OCI-LY3 (cell line): ENCODE results near the gene NSL1.
A peak's percentile ranks its signal among the peaks of the same experiment; 100 is the strongest.
"Not testable (repeated sequence)": the region's sequence is repeated elsewhere in the genome, so short reads cannot be mapped to it uniquely, and the experiment has no call there.

ENCODE experiments used
- H2AFZ ChIP-seq: fragments of 200-600, 300-600 bp; shearing (Covaris generic); 2 replicates; pipeline ENCODE4 v1.6.0; 2014; ENCODE audit warnings: antibody characterized with exemption, low read depth, low read length
- H3K27ac ChIP-seq: fragments of 200-600, 300-600 bp; sonication (generic); 2 replicates; pipeline ENCODE4 v1.5.1; 2014; ENCODE audit warnings: mild to moderate bottlenecking, low read length, moderate library complexity, mixed read lengths
- H3K27me3 ChIP-seq: fragments of 200-600, 300-600 bp; sonication (generic); 2 replicates; pipeline ENCODE4 v1.6.1; 2014; ENCODE audit warnings: low read depth, low read length, mixed read lengths
- H3K36me3 ChIP-seq: fragments of 200-600, 300-600 bp; sonication (generic); replicated peaks from 2 replicates; pipeline ENCODE3; 2014; ENCODE audit warnings: low read depth, low read length, mixed read lengths
- H3K4me1 ChIP-seq: fragments of 300-600, 200-600 bp; sonication (generic); 2 replicates; pipeline ENCODE4 v1.6.1; 2014; ENCODE audit warnings: low read length, mixed read lengths
- H3K4me2 ChIP-seq: fragments of 200-600, 300-600 bp; sonication (generic); 2 replicates; pipeline ENCODE4 v1.6.1; 2014; ENCODE audit warnings: low read length, mixed read lengths
- H3K4me3 ChIP-seq: fragments of 300-600, 200-600 bp; sonication (generic); 2 replicates; pipeline ENCODE4 v1.5.1; 2014; ENCODE audit warnings: antibody characterized with exemption, mild to moderate bottlenecking, low read length, moderate library complexity
- H3K79me2 ChIP-seq: fragments of 300-600, 200-600 bp; shearing (Covaris generic); 2 replicates; pipeline ENCODE4 v1.6.1; 2014; ENCODE audit warnings: mild to moderate bottlenecking, low read length, mixed read lengths
- H3K9ac ChIP-seq: fragments of 300-600, 200-600 bp; shearing (Covaris generic); 2 replicates; pipeline ENCODE4 v1.6.0; 2014; ENCODE audit warnings: mild to moderate bottlenecking, low read length, moderate library complexity
- H3K9me3 ChIP-seq: fragments of 200-600, 300-600 bp; shearing (Covaris generic); 2 replicates; pipeline ENCODE4 v1.6.1; 2014; ENCODE audit warnings: low read length, mixed read lengths; ENCODE audit not compliant: insufficient read depth
- H4K20me1 ChIP-seq: fragments of 200-600, 300-600 bp; sonication (generic); 2 replicates; pipeline ENCODE4 v1.6.1; 2016; ENCODE audit warnings: low read length, mixed read lengths; ENCODE audit not compliant: insufficient read depth
- CTCF ChIP-seq: fragments of 200-600, 300-600 bp; sonication (generic); IDR thresholded peaks from 2 replicates; pipeline ENCODE4 v1.5.1; 2014; ENCODE audit warnings: antibody characterized with exemption, low read length, low read depth
- EZH2phosphoT487 ChIP-seq: fragments of 200-600 bp; shearing (Covaris generic); IDR thresholded peaks from 2 replicates; pipeline ENCODE4 v1.6.1; 2018; ENCODE audit warnings: antibody characterized with exemption, mixed run types, low read depth

NSL1 gene, protein sequence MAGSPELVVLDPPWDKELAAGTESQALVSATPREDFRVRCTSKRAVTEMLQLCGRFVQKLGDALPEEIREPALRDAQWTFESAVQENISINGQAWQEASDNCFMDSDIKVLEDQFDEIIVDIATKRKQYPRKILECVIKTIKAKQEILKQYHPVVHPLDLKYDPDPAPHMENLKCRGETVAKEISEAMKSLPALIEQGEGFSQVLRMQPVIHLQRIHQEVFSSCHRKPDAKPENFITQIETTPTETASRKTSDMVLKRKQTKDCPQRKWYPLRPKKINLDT

DNA sequence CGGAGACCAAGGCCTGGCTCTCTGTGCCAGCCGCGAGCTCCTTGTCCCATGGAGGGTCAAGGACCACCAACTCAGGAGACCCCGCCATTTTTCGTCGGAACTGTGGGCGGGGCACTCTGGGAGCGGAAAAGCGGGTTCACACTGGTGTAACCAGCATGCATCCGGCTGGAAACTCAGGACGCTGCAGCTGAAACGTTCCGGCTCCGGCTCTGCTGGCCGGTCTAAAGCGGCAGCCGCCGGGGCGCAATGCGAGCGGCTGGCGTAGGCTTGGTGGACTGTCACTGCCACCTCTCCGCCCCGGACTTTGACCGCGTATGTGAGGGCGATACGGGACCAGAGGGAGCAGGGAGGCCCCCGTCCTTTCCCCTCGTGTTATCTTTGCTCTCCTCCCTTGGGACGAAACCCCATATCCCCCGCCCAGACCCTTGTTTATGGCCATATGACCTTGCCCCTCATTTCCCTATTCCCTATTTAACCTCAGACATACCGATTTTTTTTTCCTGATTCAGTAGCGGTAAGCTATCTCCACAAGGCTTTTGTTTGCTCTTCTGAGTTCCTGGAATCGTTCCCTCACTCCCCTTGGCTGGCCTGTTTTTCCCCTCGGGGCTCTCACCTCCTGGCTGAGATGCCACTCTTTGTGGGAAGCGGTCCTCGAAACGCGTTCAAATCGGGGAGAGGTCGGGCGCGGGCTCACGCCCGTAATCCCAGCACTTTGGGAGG is at the start of gene NSL1, which contains the start of gene TATDN3:
Gene NSL1, minus strand, starts transcription at position 102 of the 720 bp plus-strand sequence. Its CDS starts 14 bp downstream, at position 88.
Gene TATDN3, plus strand, starts transcription at position 219 of the 720 bp plus-strand sequence. Its CDS starts 28 bp downstream, at position 247.
- no peaks in the 10 kb centered on the region for H3K27me3 ChIP-seq
- H3K4me2 ChIP-seq: peak within 1 kb of the TSS; percentile 69
- no peaks in the 10 kb centered on the region for H4K20me1 ChIP-seq
- H3K36me3 ChIP-seq: peaks cover 30% of the 10 kb centered on the region
- H3K9ac ChIP-seq: peak within 1 kb of the TSS; percentile 97
- no peak for TF ChIP-seq EZH2phosphoT487
- TF ChIP-seq CTCF: no peak
- H3K79me2 ChIP-seq: peaks cover 60% of the 10 kb centered on the region
- H3K9me3 ChIP-seq: peaks cover 4% of the 10 kb centered on the region; the same call in 1 of the 2 replicates
- peak within 1 kb of the TSS; percentile 90 for H3K4me3 ChIP-seq
- peaks cover 48% of the 10 kb centered on the region for H3K4me1 ChIP-seq
- H2AFZ ChIP-seq: peak within 1 kb of the TSS; percentile 66
- peak within 1 kb of the TSS; percentile 96 for H3K27ac ChIP-seq

DNA sequence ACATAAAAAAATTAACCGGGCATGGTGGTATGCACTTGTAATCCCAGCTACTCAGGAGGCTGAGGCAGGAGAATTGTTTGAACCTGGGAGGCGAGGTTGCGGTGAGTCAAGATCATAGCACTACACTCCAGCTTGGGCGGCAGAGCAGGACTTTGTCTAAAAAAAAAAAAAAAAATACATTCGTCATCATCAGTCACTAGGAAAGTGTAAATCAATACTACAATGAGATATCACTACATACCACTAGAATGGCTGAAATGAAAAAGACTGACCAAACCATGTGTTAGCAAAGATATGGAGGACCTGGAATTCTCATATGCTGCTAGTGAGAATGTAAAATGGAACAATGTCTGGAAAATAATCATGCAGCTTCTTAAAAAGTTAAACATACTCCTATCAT is 46.6 kb upstream of the NSL1 start:
- no peaks in the 10 kb centered on the region for H3K36me3 ChIP-seq
- H3K4me1 ChIP-seq: peaks cover 26% of the 10 kb centered on the region
- H3K4me3 ChIP-seq: no peak overlapping the region
- H3K4me2 ChIP-seq: no peak overlapping the region
- no peaks in the 10 kb centered on the region for H3K9me3 ChIP-seq
- no peaks in the 10 kb centered on the region for H3K79me2 ChIP-seq
- H2AFZ ChIP-seq: no peak overlapping the region
- no peak overlapping the region for H3K9ac ChIP-seq
- H3K27me3 ChIP-seq: no peaks in the 10 kb centered on the region
- TF ChIP-seq CTCF (no peak), EZH2phosphoT487 (no peak)
- H3K27ac ChIP-seq: no peak overlapping the region
- no peaks in the 10 kb centered on the region for H4K20me1 ChIP-seq

GRCh38 chr1:212833211-212834207 is 41.9 kb upstream of the NSL1 start:
- H3K4me2 ChIP-seq: peak overlapping the region; percentile 63
- not testable (repeated sequence) for H3K9me3 ChIP-seq, H4K20me1 ChIP-seq, H3K79me2 ChIP-seq, H3K36me3 ChIP-seq, H3K27me3 ChIP-seq
- H3K27ac ChIP-seq: peak overlapping the region; percentile 93
- H3K4me1 ChIP-seq: peaks cover 57% of the 10 kb centered on the region
- peak overlapping the region; percentile 57 for H3K9ac ChIP-seq
- peak overlapping the region; percentile 50; the same call in 1 of the 2 replicates for H2AFZ ChIP-seq
- peak overlapping the region; percentile 29 for H3K4me3 ChIP-seq

DNA sequence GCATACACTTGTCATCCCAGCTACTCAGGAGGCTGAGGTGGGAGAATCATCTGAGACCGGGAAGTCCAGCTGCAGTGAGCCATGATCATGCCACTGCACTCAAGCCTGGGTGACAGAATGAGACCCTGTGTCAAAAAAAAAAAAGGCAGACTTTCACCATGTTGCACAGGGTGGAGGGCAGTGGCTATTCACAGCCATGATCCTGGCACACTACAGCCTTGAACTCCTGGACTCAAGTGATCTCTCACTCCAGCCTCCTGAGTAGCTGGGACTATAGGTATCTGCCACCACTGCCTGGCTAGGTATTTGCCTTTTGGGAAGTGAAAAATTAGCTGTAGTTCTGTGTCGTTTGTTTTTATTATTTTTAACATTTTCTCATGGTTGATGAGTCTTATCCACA is 36.8 kb upstream of the NSL1 start:
- Histone ChIP-seq H3K36me3 (peaks cover 29% of the 10 kb centered on the region), H3K79me2 (no peaks in the 10 kb centered on the region), H3K27me3 (no peaks in the 10 kb centered on the region), H3K9me3 (peaks cover 38% of the 10 kb centered on the region), H3K4me2 (no peak overlapping the region), H2AFZ (no peak overlapping the region), H3K27ac (no peak overlapping the region), H3K4me1 (peaks cover 36% of the 10 kb centered on the region), H3K4me3 (no peak overlapping the region), H3K9ac (no peak overlapping the region), H4K20me1 (no peaks in the 10 kb centered on the region)
- TF ChIP-seq CTCF (no peak), EZH2phosphoT487 (no peak)
